CD4-positive, CD25-positive, alpha-beta regulatory T cell (primary cell): ENCODE data around the gene GPR176. TPM values are rescaled to one million over a fixed set of nuclear protein-coding genes. Genes with fewer than 3 reads are reported as not detected.

Source experiments
- ATAC-seq, 2 donors: fragments of 150-1000 bp; cut with Tn5 transposase; one replicate each; pipeline ENCODE4 v1.10.0; 2021; ENCODE audit warnings: low read depth in 2 of 2, moderate number of reproducible peaks in 2 of 2, moderate library complexity in 1 of 2
- DNase-seq, 3 donors: peaks; one replicate each; pipeline versions ENCODE4 v3.0.0 to v3.0.0-alpha.2; 2012 to 2022; ENCODE audit warnings: mixed read lengths in 1 of 3
- H3K27ac ChIP-seq: one replicate; pipeline ENCODE4 v1.7.0; 2013; ENCODE audit warnings: mild to moderate bottlenecking, low read length; ENCODE audit not compliant: insufficient read depth, poor library complexity, severe bottlenecking
- H3K27me3 ChIP-seq: one replicate; pipeline ENCODE4 v1.7.0; 2013; ENCODE audit warnings: low read length; ENCODE audit not compliant: control insufficient read depth, insufficient read depth
- H3K36me3 ChIP-seq: one replicate; pipeline ENCODE4 v1.7.0; 2013; ENCODE audit warnings: mild to moderate bottlenecking, low read length, moderate library complexity; ENCODE audit not compliant: control insufficient read depth, insufficient read depth
- H3K4me1 ChIP-seq: 2 replicates; pipeline ENCODE4 v1.7.0; 2013; ENCODE audit warnings: mild to moderate bottlenecking, low read length; ENCODE audit not compliant: insufficient read depth, control insufficient read depth, poor library complexity, severe bottlenecking
- H3K4me3 ChIP-seq: one replicate; pipeline ENCODE4 v1.7.0; 2013; ENCODE audit warnings: low read depth, mild to moderate bottlenecking, low read length, moderate library complexity
- H3K9me3 ChIP-seq, 2 experiments: 1 replicate in 1 of 2; 2 replicates in 1 of 2; pipeline ENCODE4 v1.7.0; 2013; ENCODE audit warnings: low read length in 2 of 2, mild to moderate bottlenecking in 1 of 2, moderate library complexity in 1 of 2; ENCODE audit not compliant: control insufficient read depth in 2 of 2
- H3K27ac Mint-ChIP-seq, 3 donors: one replicate each; pipeline ENCODE4 v1.8.0; 2020 to 2022; ENCODE audit warnings: mild to moderate bottlenecking in 3 of 3, mixed read lengths in 3 of 3, moderate library complexity in 2 of 3
- H3K27me3 Mint-ChIP-seq: one replicate; pipeline ENCODE4 v1.8.0; 2022; ENCODE audit warnings: mild to moderate bottlenecking, mixed read lengths
- H3K36me3 Mint-ChIP-seq: one replicate; pipeline ENCODE4 v1.8.0; 2020; ENCODE audit warnings: mixed read lengths
- H3K4me1 Mint-ChIP-seq, 4 donors: one replicate each; pipeline ENCODE4 v1.8.0; 2020 to 2022; ENCODE audit warnings: mixed read lengths in 4 of 4, mild to moderate bottlenecking in 1 of 4
- H3K4me3 Mint-ChIP-seq, 4 donors: one replicate each; pipeline ENCODE4 v1.8.0; 2020 to 2022; ENCODE audit warnings: mild to moderate bottlenecking in 4 of 4, mixed read lengths in 4 of 4, moderate library complexity in 3 of 4
- H3K9me3 Mint-ChIP-seq, 7 donors: one replicate each; pipeline ENCODE4 v1.8.0; 2020 to 2022; ENCODE audit warnings: mixed read lengths in 7 of 7, mild to moderate bottlenecking in 3 of 7, moderate library complexity in 2 of 7
- polyA plus RNA-seq, 4 donors: library from polyadenylated mRNA; unstranded; fragments of 300-500 nt; fragmentation: Illumina TruSeq; gene quantifications; one replicate each; pipeline ENCODE4 v1.2.3, GENCODE V29; 2021
- total RNA-seq: library from RNA; stranded (reverse); gene quantifications from one replicate; pipeline ENCODE4 v1.2.3, GENCODE V29; 2022

Gene GPR176
- total and polyA plus RNA-seq, 5 donors from 2014 or later, result not detected

DNA sequence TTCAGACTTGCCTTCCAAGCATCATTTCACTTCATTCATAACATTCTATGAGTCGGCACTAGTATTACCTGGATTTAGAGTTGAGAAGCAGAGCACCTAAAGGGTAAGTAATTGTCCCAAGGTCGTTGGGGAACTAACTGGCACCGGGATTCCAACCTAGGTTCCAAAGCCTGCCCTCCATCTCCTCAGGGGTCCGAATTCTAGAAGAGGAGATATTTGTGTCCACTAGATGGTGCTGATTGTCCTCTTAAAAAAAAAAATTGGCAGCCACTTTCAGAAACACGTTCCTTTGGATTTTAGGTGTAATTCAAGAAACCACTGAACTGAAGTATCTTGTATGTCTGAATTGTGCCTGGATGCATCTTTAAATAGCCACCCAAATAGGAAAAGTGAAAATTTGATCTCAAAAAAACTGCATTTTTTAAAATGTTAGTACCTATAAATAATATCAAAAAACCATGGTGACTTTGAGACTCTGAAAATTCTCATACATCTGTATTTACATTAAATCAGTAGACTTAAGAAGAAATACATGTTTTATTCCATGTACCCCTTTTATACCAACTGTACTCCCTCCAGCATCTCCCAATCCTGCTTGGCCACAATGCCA, 133.5 kb downstream of the GPR176 start:
- Mint-ChIP-seq H3K4me3 (peak overlapping the region in 2 of 4 donors; percentile 40 to 67), H3K27ac (peak overlapping the region in 2 of 3 donors; percentile 15 to 67), H3K9me3 (no peaks in the 10 kb centered on the region)

GRCh38 chr15:39785841-39786240, 134.2 kb downstream of the GPR176 start:
- H3K9me3 Mint-ChIP-seq, result peaks cover 0 to 1% (median 0%) of the 10 kb centered on the region in 7 donors
- Histone ChIP-seq H3K36me3 (no peaks in the 10 kb centered on the region), H3K4me3 (no peak overlapping the region), H3K9me3 (no peaks in the 10 kb centered on the region), H3K4me1 (peaks cover 22% of the 10 kb centered on the region), H3K27me3 (no peaks in the 10 kb centered on the region), H3K27ac (no peak overlapping the region)
- DNase-seq (no peak), ATAC-seq (no peak)
- no peaks in the 10 kb centered on the region for H3K36me3 Mint-ChIP-seq
- peak overlapping the region in 3 of 4 donors; percentile 21 to 67 (median 31) for H3K4me3 Mint-ChIP-seq
- peaks cover 8% of the 10 kb centered on the region for H3K27me3 Mint-ChIP-seq
- H3K4me1 Mint-ChIP-seq, result peaks cover 26 to 60% (median 40%) of the 10 kb centered on the region in 4 donors
- peak overlapping the region in 1 of 3 donors; percentile 49 for H3K27ac Mint-ChIP-seq

More for the DNA sequence above, 133.5 kb downstream of the GPR176 start:
- Mint-ChIP-seq H3K27me3 (peaks cover 8% of the 10 kb centered on the region), H3K4me1 (peaks cover 21 to 54% (median 37%) of the 10 kb centered on the region in 4 donors), H3K36me3 (no peaks in the 10 kb centered on the region)
- Histone ChIP-seq H3K27me3 (no peaks in the 10 kb centered on the region), H3K9me3 (no peaks in the 10 kb centered on the region), H3K36me3 (no peaks in the 10 kb centered on the region), H3K27ac (no peak overlapping the region), H3K4me3 (no peak overlapping the region), H3K4me1 (peaks cover 22% of the 10 kb centered on the region)
- DNase-seq, result peak in 2 of 3 donors; percentile 50 to 66
- ATAC-seq, result no peak

GRCh38 chr15:39785139-39785538, 134.9 kb downstream of the GPR176 start:
- DNase-seq, result no peak
- Mint-ChIP-seq H3K9me3 (peaks cover 0 to 1% (median 0%) of the 10 kb centered on the region in 7 donors), H3K36me3 (no peaks in the 10 kb centered on the region), H3K27ac (peak overlapping the region; percentile 33 to 87 (median 41)), H3K27me3 (peaks cover 8% of the 10 kb centered on the region), H3K4me1 (peaks cover 26 to 61% (median 40%) of the 10 kb centered on the region in 4 donors), H3K4me3 (peak overlapping the region; percentile 62 to 91 (median 66))
- H3K4me1 ChIP-seq, result peaks cover 22% of the 10 kb centered on the region
- ATAC-seq, result no peak
- H3K4me3 ChIP-seq, result no peak overlapping the region
- H3K36me3 ChIP-seq, result no peaks in the 10 kb centered on the region
- no peaks in the 10 kb centered on the region for H3K9me3 ChIP-seq
- H3K27ac ChIP-seq, result no peak overlapping the region
- H3K27me3 ChIP-seq, result no peaks in the 10 kb centered on the region

- H3K27ac ChIP-seq, result no peak overlapping the region
- peaks cover 22% of the 10 kb centered on the region for H3K4me1 ChIP-seq
- no peak for DNase-seq
- no peak overlapping the region for H3K4me3 ChIP-seq
- H3K9me3 ChIP-seq, result no peaks in the 10 kb centered on the region
- Mint-ChIP-seq H3K36me3 (no peaks in the 10 kb centered on the region), H3K27ac (peak overlapping the region; percentile 33 to 87 (median 41)), H3K9me3 (peaks cover 0 to 1% (median 0%) of the 10 kb centered on the region in 7 donors), H3K4me1 (peaks cover 26 to 61% (median 40%) of the 10 kb centered on the region in 4 donors), H3K27me3 (peaks cover 8% of the 10 kb centered on the region), H3K4me3 (peak overlapping the region; percentile 67 to 97 (median 94))
- H3K27me3 ChIP-seq, result no peaks in the 10 kb centered on the region
- no peak for ATAC-seq
- H3K36me3 ChIP-seq, result no peaks in the 10 kb centered on the region
Observed at GRCh38 chr15:39784638-39785037, 135.4 kb downstream of the GPR176 start.

DNA sequence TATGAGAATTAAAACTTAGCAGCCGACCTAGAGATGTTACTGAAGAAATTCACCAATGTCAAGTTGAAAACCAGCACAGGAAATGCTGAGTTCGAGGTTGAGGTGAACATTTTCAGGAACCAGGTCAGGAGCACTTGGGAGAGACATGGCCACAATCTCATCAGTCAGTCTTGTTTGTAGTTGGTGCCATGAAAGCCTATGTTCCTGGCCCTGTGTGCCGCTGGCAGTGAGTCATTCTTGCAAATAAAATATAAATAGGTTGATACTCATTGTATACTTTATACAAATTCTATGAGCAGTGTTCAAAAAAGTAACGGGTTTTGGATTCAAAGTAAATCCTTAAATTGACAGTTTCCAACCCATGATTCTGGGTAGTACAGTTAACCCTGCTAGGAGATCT, 135.9 kb downstream of the GPR176 start:
- Histone ChIP-seq H3K9me3 (no peaks in the 10 kb centered on the region), H3K4me1 (peaks cover 22% of the 10 kb centered on the region), H3K4me3 (peak overlapping the region; percentile 97), H3K36me3 (no peaks in the 10 kb centered on the region), H3K27ac (peak overlapping the region; percentile 73), H3K27me3 (no peaks in the 10 kb centered on the region)
- DNase-seq (no peak), ATAC-seq (no peak)
- H3K36me3 Mint-ChIP-seq, result no peaks in the 10 kb centered on the region
- peaks cover 8% of the 10 kb centered on the region for H3K27me3 Mint-ChIP-seq
- H3K9me3 Mint-ChIP-seq, result peaks cover 0 to 1% (median 0%) of the 10 kb centered on the region in 7 donors
- peak overlapping the region; percentile 94 to 97 (median 96) for H3K4me3 Mint-ChIP-seq
- H3K4me1 Mint-ChIP-seq, result peaks cover 26 to 61% (median 40%) of the 10 kb centered on the region in 4 donors
- peak overlapping the region; percentile 15 to 93 (median 90) for H3K27ac Mint-ChIP-seq

DNA sequence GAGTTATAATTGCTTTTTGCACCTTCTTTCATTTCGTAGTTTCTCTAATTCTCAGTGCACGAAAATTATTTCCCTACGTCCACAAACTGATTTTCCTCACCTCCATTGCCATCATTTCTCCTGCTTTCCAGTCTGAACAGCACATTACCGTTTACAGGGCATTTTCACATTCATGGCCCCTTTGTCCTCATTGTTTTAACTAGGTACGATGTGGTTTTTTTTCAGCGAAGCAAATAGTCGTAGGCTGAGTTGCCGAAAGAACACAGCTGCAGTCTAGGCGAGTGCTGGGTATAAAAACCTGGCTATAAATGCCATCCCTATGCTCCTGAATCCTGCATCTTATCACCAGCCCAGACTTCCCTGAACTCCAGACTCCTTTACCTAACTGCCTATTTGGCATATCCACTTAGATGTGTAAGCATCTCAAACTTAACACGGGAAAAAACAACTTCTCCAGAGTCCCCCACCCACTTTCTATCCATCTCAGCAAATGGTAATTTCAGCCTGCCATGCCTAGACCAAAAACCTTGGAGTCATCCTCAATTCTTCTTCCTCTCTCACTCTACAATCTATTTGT, 136.7 kb downstream of the GPR176 start:
- H3K4me3 ChIP-seq, result peak overlapping the region; percentile 97
- DNase-seq, result peak in 1 of 3 donors; percentile 29
- peaks cover 8% of the 10 kb centered on the region for H3K27me3 Mint-ChIP-seq

DNA sequence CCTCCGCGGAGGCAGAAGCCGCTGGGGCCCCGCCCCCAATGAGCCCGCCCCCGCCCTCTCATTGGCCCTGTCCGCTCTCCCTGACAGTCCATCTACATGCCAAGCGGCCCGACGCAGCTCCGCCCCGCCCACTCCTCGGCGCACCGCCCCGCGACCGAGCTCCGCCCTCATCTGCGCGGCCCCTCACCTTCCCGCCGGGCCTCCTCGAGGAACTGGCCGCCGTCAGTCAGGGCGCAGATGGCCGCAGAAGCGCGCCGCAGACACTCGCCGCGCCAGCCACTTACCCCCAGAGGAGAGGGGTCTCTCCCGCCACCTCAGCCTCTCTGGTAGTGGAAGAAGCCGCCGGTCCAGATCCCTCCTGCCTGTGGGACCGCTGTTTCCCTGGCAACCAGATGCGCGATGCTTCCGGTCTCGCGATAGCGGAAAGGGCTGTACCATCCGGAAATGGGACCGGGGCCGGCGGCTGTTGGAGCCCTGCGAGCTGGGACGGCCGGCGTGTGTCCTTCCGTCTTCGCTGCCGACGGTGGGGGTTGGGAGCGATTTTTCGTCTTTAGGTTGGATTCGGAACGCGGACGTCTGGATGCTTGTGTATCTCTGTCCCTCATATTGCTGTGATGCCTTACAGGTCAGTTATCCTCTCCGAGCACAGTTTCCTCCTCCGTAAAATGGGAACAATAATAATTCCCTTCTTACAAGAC, 137.5 kb downstream of the GPR176 start, which contains the start of gene FSIP1:
TSS of gene FSIP1 (minus strand) at position 401 of the 698 bp plus-strand sequence. CDS start 6,317 bp downstream, outside the sequence.
- Mint-ChIP-seq H3K4me3 (peak within 1 kb of the TSS; percentile 94 to 97 (median 96)), H3K27me3 (peaks cover 8% of the 10 kb centered on the region), H3K27ac (peak within 1 kb of the TSS; percentile 74 to 93 (median 90)), H3K4me1 (peaks cover 24 to 59% (median 38%) of the 10 kb centered on the region in 4 donors), H3K9me3 (peaks cover 0 to 1% (median 0%) of the 10 kb centered on the region in 7 donors), H3K36me3 (no peaks in the 10 kb centered on the region)
- DNase-seq (peak; percentile 91 to 98 (median 97)), ATAC-seq (peak; percentile 99 to 100)
- no peaks in the 10 kb centered on the region for H3K9me3 ChIP-seq
- peaks cover 5% of the 10 kb centered on the region for H3K27me3 ChIP-seq
- H3K4me3 ChIP-seq, result peak within 1 kb of the TSS; percentile 97
- H3K27ac ChIP-seq, result peak within 1 kb of the TSS; percentile 73
- peaks cover 22% of the 10 kb centered on the region for H3K4me1 ChIP-seq
- no peaks in the 10 kb centered on the region for H3K36me3 ChIP-seq

More for the DNA sequence above, 136.7 kb downstream of the GPR176 start:
- Histone ChIP-seq H3K4me1 (peaks cover 22% of the 10 kb centered on the region), H3K36me3 (no peaks in the 10 kb centered on the region), H3K27me3 (no peaks in the 10 kb centered on the region), H3K27ac (peak overlapping the region; percentile 73), H3K9me3 (no peaks in the 10 kb centered on the region)
- peak overlapping the region; percentile 94 to 97 (median 96) for H3K4me3 Mint-ChIP-seq
- no peak for ATAC-seq
- H3K4me1 Mint-ChIP-seq, result peaks cover 24 to 61% (median 40%) of the 10 kb centered on the region in 4 donors
- no peaks in the 10 kb centered on the region for H3K36me3 Mint-ChIP-seq
- peak overlapping the region; percentile 74 to 93 (median 90) for H3K27ac Mint-ChIP-seq
- peaks cover 0 to 1% (median 0%) of the 10 kb centered on the region in 7 donors for H3K9me3 Mint-ChIP-seq
